WI38 (cell line): Measurements from ENCODE around the gene RNF212.

Source experiments
- H3K4me3 ChIP-seq: 2 replicates; pipeline ENCODE4 v1.5.1; 2011; ENCODE audit warnings: low read depth, mild to moderate bottlenecking, control low read depth, low read length
- CTCF ChIP-seq: IDR thresholded peaks from 2 replicates; pipeline ENCODE4 v1.5.1; 2012; ENCODE audit warnings: low read depth, mild to moderate bottlenecking, control low read depth, low read length

Gene RNF212

GRCh38 chr4:1090036-1090435, 23.3 kb downstream of the RNF212 start:
- no peak for TF ChIP-seq CTCF
- no peak overlapping the region for H3K4me3 ChIP-seq

GRCh38 chr4:1087371-1087770, 26.0 kb downstream of the RNF212 start:
- no peak overlapping the region for H3K4me3 ChIP-seq

GRCh38 chr4:1086011-1086410, 27.4 kb downstream of the RNF212 start:
- H3K4me3 ChIP-seq = no peak overlapping the region
- TF ChIP-seq CTCF = no peak

More at GRCh38 chr4:1087371-1087770, 26.0 kb downstream of the RNF212 start:
- TF ChIP-seq CTCF = no peak

- no peak overlapping the region for H3K4me3 ChIP-seq
- TF ChIP-seq CTCF = no peak
These were observed 28.0 kb downstream of the RNF212 start for GRCh38 chr4:1085404-1085799.

GRCh38 chr4:1084796-1085403, 28.5 kb downstream of the RNF212 start:
- TF ChIP-seq CTCF = no peak
- H3K4me3 ChIP-seq = no peak overlapping the region

- no peak for TF ChIP-seq CTCF
- H3K4me3 ChIP-seq = no peak overlapping the region
These were observed 29.0 kb downstream of the RNF212 start for GRCh38 chr4:1084394-1084793.

GRCh38 chr4:1082215-1083182, 30.9 kb downstream of the RNF212 start:
- no peak for TF ChIP-seq CTCF
- H3K4me3 ChIP-seq = no peak overlapping the region
